Measurements from ENCODE around the gene PARP1. TPM values are rescaled to one million over a fixed set of nuclear protein-coding genes. Genes with fewer than 3 reads are reported as not detected.

Gene PARP1
- total RNA-seq, 1 donor = 51.0 TPM

- Histone ChIP-seq H2AFZ (ENCODE audit: low read length) (no peak overlapping the region), H3K4me3 (ENCODE audit: insufficient read depth, low read length) (no peak overlapping the region), H3K27me3 (ENCODE audit: insufficient read depth, low read length) (peaks cover 18% of the 10 kb centered on the region), H3K4me2 (ENCODE audit: insufficient read depth, low read length) (no peak overlapping the region), H3K9me3 (ENCODE audit: low read depth, low read length) (no peaks in the 10 kb centered on the region), H3K4me1 (ENCODE audit: insufficient read depth, low read length) (peaks cover 3% of the 10 kb centered on the region), H3K36me3 (ENCODE audit: insufficient read depth, low read length) (no peaks in the 10 kb centered on the region), H3K27ac (ENCODE audit: low read depth, low read length) (no peak overlapping the region), H3K79me2 (ENCODE audit: insufficient read depth, low read length) (no peaks in the 10 kb centered on the region), H4K20me1 (ENCODE audit: insufficient read depth, low read length) (no peaks in the 10 kb centered on the region)
- DNase-seq (ENCODE audit: insufficient read length, low spot score, missing footprints) = no peak
- TF ChIP-seq CTCF (IDR thresholded peaks at IDR 0.05; ENCODE audit: extremely low read depth, low read depth, low read length) = no peak
These were observed 45.3 kb upstream of the PARP1 start for GRCh38 chr1:226453015-226453704.

- Histone ChIP-seq H2AFZ (ENCODE audit: low read length) (no peak overlapping the region), H3K4me1 (ENCODE audit: insufficient read depth, low read length) (peaks cover 3% of the 10 kb centered on the region), H4K20me1 (ENCODE audit: insufficient read depth, low read length) (no peaks in the 10 kb centered on the region), H3K4me2 (ENCODE audit: insufficient read depth, low read length) (no peak overlapping the region), H3K79me2 (ENCODE audit: insufficient read depth, low read length) (no peaks in the 10 kb centered on the region), H3K27ac (ENCODE audit: low read depth, low read length) (no peak overlapping the region), H3K9me3 (ENCODE audit: low read depth, low read length) (no peaks in the 10 kb centered on the region), H3K4me3 (ENCODE audit: insufficient read depth, low read length) (no peak overlapping the region), H3K27me3 (ENCODE audit: insufficient read depth, low read length) (peaks cover 25% of the 10 kb centered on the region), H3K36me3 (ENCODE audit: insufficient read depth, low read length) (no peaks in the 10 kb centered on the region)
- no peak for TF ChIP-seq CTCF (IDR thresholded peaks at IDR 0.05; ENCODE audit: extremely low read depth, low read depth, low read length)
- no peak for DNase-seq (ENCODE audit: insufficient read length, low spot score, missing footprints)
These were observed 42.8 kb upstream of the PARP1 start for GRCh38 chr1:226450688-226451087.

GRCh38 chr1:226449823-226450222 is 41.9 kb upstream of the PARP1 start:
- H3K27ac ChIP-seq (ENCODE audit: low read depth, low read length) = no peak overlapping the region
- H3K9me3 ChIP-seq (ENCODE audit: low read depth, low read length) = no peaks in the 10 kb centered on the region
- no peak overlapping the region for H2AFZ ChIP-seq (ENCODE audit: low read length)
- H3K36me3 ChIP-seq (ENCODE audit: insufficient read depth, low read length) = no peaks in the 10 kb centered on the region
- H3K4me3 ChIP-seq (ENCODE audit: insufficient read depth, low read length) = no peak overlapping the region
- no peak for DNase-seq (ENCODE audit: insufficient read length, low spot score, missing footprints)
- peaks cover 27% of the 10 kb centered on the region for H3K27me3 ChIP-seq (ENCODE audit: insufficient read depth, low read length)
- no peaks in the 10 kb centered on the region for H3K79me2 ChIP-seq (ENCODE audit: insufficient read depth, low read length)
- no peak overlapping the region for H3K4me2 ChIP-seq (ENCODE audit: insufficient read depth, low read length)
- TF ChIP-seq CTCF (IDR thresholded peaks at IDR 0.05; ENCODE audit: extremely low read depth, low read depth, low read length) = no peak
- peaks cover 3% of the 10 kb centered on the region for H3K4me1 ChIP-seq (ENCODE audit: insufficient read depth, low read length)
- H4K20me1 ChIP-seq (ENCODE audit: insufficient read depth, low read length) = no peaks in the 10 kb centered on the region

GRCh38 chr1:226447932-226448665 is 40.2 kb upstream of the PARP1 start:
- Histone ChIP-seq H4K20me1 (ENCODE audit: insufficient read depth, low read length) (no peaks in the 10 kb centered on the region), H3K4me2 (ENCODE audit: insufficient read depth, low read length) (no peak overlapping the region), H3K79me2 (ENCODE audit: insufficient read depth, low read length) (no peaks in the 10 kb centered on the region), H3K4me1 (ENCODE audit: insufficient read depth, low read length) (peaks cover 5% of the 10 kb centered on the region), H3K27me3 (ENCODE audit: insufficient read depth, low read length) (peaks cover 29% of the 10 kb centered on the region), H3K27ac (ENCODE audit: low read depth, low read length) (no peak overlapping the region), H3K36me3 (ENCODE audit: insufficient read depth, low read length) (no peaks in the 10 kb centered on the region), H3K4me3 (ENCODE audit: insufficient read depth, low read length) (no peak overlapping the region), H3K9me3 (ENCODE audit: low read depth, low read length) (no peaks in the 10 kb centered on the region), H2AFZ (ENCODE audit: low read length) (no peak overlapping the region)
- no peak for DNase-seq (ENCODE audit: insufficient read length, low spot score, missing footprints)
- no peak for TF ChIP-seq CTCF (IDR thresholded peaks at IDR 0.05; ENCODE audit: extremely low read depth, low read depth, low read length)
